T-helper 1 cell treated with Interleukin-12 subunit alpha and Interleukin-12 subunit beta and Interleukin-4 antibody, amounts not matched to agents 30 μg/mL and 1 μg/mL, for 36 hours (primary cell): Measurements from ENCODE around the gene IPPK.

Experiments
- H3K27ac Mint-ChIP-seq: one replicate; pipeline ENCODE4 v1.8.0; 2021; ENCODE audit warnings: mild to moderate bottlenecking, mixed read lengths
- H3K27me3 Mint-ChIP-seq: one replicate; pipeline ENCODE4 v1.8.0; 2021; ENCODE audit warnings: low read depth, mixed read lengths
- H3K36me3 Mint-ChIP-seq: one replicate; pipeline ENCODE4 v1.8.0; 2021; ENCODE audit warnings: low read depth, mixed read lengths
- H3K4me1 Mint-ChIP-seq: one replicate; pipeline ENCODE4 v1.8.0; 2021; ENCODE audit warnings: low read depth, mixed read lengths
- H3K4me3 Mint-ChIP-seq: one replicate; pipeline ENCODE4 v1.8.0; 2021; ENCODE audit warnings: mild to moderate bottlenecking, moderate library complexity, mixed read lengths
- H3K9me3 Mint-ChIP-seq: one replicate; pipeline ENCODE4 v1.8.0; 2021; ENCODE audit warnings: mixed read lengths

The IPPK gene

GRCh38 chr9:92641092-92641809 is 28.7 kb downstream of the IPPK start:
- Mint-ChIP-seq H3K27ac (no peak overlapping the region), H3K27me3 (no peaks in the 10 kb centered on the region), H3K36me3 (peaks cover 48% of the 10 kb centered on the region), H3K4me3 (no peak overlapping the region), H3K9me3 (no peaks in the 10 kb centered on the region), H3K4me1 (peaks cover 2% of the 10 kb centered on the region)

GRCh38 chr9:92640398-92641091 is 29.4 kb downstream of the IPPK start:
- peaks cover 2% of the 10 kb centered on the region for H3K4me1 Mint-ChIP-seq
- H3K4me3 Mint-ChIP-seq: no peak overlapping the region
- H3K9me3 Mint-ChIP-seq: no peaks in the 10 kb centered on the region
- peaks cover 41% of the 10 kb centered on the region for H3K36me3 Mint-ChIP-seq
- no peaks in the 10 kb centered on the region for H3K27me3 Mint-ChIP-seq
- H3K27ac Mint-ChIP-seq: no peak overlapping the region

- no peak overlapping the region for H3K4me3 Mint-ChIP-seq
- H3K9me3 Mint-ChIP-seq: no peaks in the 10 kb centered on the region
- H3K36me3 Mint-ChIP-seq: peaks cover 33% of the 10 kb centered on the region
- no peaks in the 10 kb centered on the region for H3K27me3 Mint-ChIP-seq
- H3K27ac Mint-ChIP-seq: no peak overlapping the region
- H3K4me1 Mint-ChIP-seq: peaks cover 2% of the 10 kb centered on the region
Measured at GRCh38 chr9:92639791-92640271, 30.1 kb downstream of the IPPK start.

- H3K9me3 Mint-ChIP-seq: no peaks in the 10 kb centered on the region
- H3K4me3 Mint-ChIP-seq: no peak overlapping the region
- no peak overlapping the region for H3K27ac Mint-ChIP-seq
- H3K4me1 Mint-ChIP-seq: peaks cover 7% of the 10 kb centered on the region
- no peaks in the 10 kb centered on the region for H3K27me3 Mint-ChIP-seq
- peaks cover 32% of the 10 kb centered on the region for H3K36me3 Mint-ChIP-seq
Measured at GRCh38 chr9:92639124-92639523, 30.8 kb downstream of the IPPK start.

- H3K4me1 Mint-ChIP-seq: peaks cover 7% of the 10 kb centered on the region
- H3K27ac Mint-ChIP-seq: no peak overlapping the region
- H3K4me3 Mint-ChIP-seq: no peak overlapping the region
- H3K27me3 Mint-ChIP-seq: no peaks in the 10 kb centered on the region
- peaks cover 30% of the 10 kb centered on the region for H3K36me3 Mint-ChIP-seq
- no peaks in the 10 kb centered on the region for H3K9me3 Mint-ChIP-seq
Measured at GRCh38 chr9:92638621-92639101, 31.3 kb downstream of the IPPK start.

GRCh38 chr9:92637886-92638620 is 31.9 kb downstream of the IPPK start:
- H3K27ac Mint-ChIP-seq: no peak overlapping the region
- no peaks in the 10 kb centered on the region for H3K9me3 Mint-ChIP-seq
- H3K4me3 Mint-ChIP-seq: no peak overlapping the region
- H3K27me3 Mint-ChIP-seq: no peaks in the 10 kb centered on the region
- H3K36me3 Mint-ChIP-seq: peaks cover 32% of the 10 kb centered on the region
- peaks cover 7% of the 10 kb centered on the region for H3K4me1 Mint-ChIP-seq

GRCh38 chr9:92637326-92637725 is 32.6 kb downstream of the IPPK start:
- Mint-ChIP-seq H3K4me1 (peaks cover 9% of the 10 kb centered on the region), H3K9me3 (no peaks in the 10 kb centered on the region), H3K27me3 (no peaks in the 10 kb centered on the region), H3K36me3 (peaks cover 35% of the 10 kb centered on the region), H3K27ac (no peak overlapping the region), H3K4me3 (no peak overlapping the region)

- no peaks in the 10 kb centered on the region for H3K9me3 Mint-ChIP-seq
- no peak overlapping the region for H3K27ac Mint-ChIP-seq
- peaks cover 14% of the 10 kb centered on the region for H3K4me1 Mint-ChIP-seq
- no peaks in the 10 kb centered on the region for H3K27me3 Mint-ChIP-seq
- H3K4me3 Mint-ChIP-seq: no peak overlapping the region
- H3K36me3 Mint-ChIP-seq: peaks cover 38% of the 10 kb centered on the region
Measured at GRCh38 chr9:92636627-92637026, 33.3 kb downstream of the IPPK start.

- Mint-ChIP-seq H3K4me1 (peaks cover 14% of the 10 kb centered on the region), H3K9me3 (no peaks in the 10 kb centered on the region), H3K27me3 (no peaks in the 10 kb centered on the region), H3K36me3 (peaks cover 35% of the 10 kb centered on the region), H3K4me3 (no peak overlapping the region), H3K27ac (no peak overlapping the region)
Measured at GRCh38 chr9:92635760-92636159, 34.2 kb downstream of the IPPK start.

GRCh38 chr9:92634712-92635605 is 35.0 kb downstream of the IPPK start:
- H3K4me1 Mint-ChIP-seq: peaks cover 14% of the 10 kb centered on the region
- H3K27ac Mint-ChIP-seq: no peak overlapping the region
- no peaks in the 10 kb centered on the region for H3K27me3 Mint-ChIP-seq
- no peak overlapping the region for H3K4me3 Mint-ChIP-seq
- H3K36me3 Mint-ChIP-seq: peaks cover 33% of the 10 kb centered on the region
- no peaks in the 10 kb centered on the region for H3K9me3 Mint-ChIP-seq

GRCh38 chr9:92633614-92634278 is 36.2 kb downstream of the IPPK start:
- Mint-ChIP-seq H3K9me3 (no peaks in the 10 kb centered on the region), H3K4me1 (peaks cover 14% of the 10 kb centered on the region), H3K36me3 (peaks cover 36% of the 10 kb centered on the region), H3K4me3 (no peak overlapping the region), H3K27me3 (no peaks in the 10 kb centered on the region), H3K27ac (no peak overlapping the region)

GRCh38 chr9:92632641-92633040 is 37.3 kb downstream of the IPPK start:
- Mint-ChIP-seq H3K36me3 (peaks cover 34% of the 10 kb centered on the region), H3K4me1 (peaks cover 14% of the 10 kb centered on the region), H3K4me3 (no peak overlapping the region), H3K27ac (no peak overlapping the region), H3K9me3 (no peaks in the 10 kb centered on the region), H3K27me3 (no peaks in the 10 kb centered on the region)

- Mint-ChIP-seq H3K9me3 (no peaks in the 10 kb centered on the region), H3K4me3 (no peak overlapping the region), H3K27ac (no peak overlapping the region), H3K4me1 (peaks cover 14% of the 10 kb centered on the region), H3K36me3 (peaks cover 37% of the 10 kb centered on the region), H3K27me3 (no peaks in the 10 kb centered on the region)
Measured at GRCh38 chr9:92631452-92632343, 38.2 kb downstream of the IPPK start.
